Stimulated activated CD4-positive, alpha-beta T cell treated with anti-CD3 and anti-CD28 coated beads, Interleukin-2, amount 100 ng/mL, for 4 hours (primary cell): ENCODE measurements around the gene DNAJC12.
"Not testable (repeated sequence)": the region's sequence is repeated elsewhere in the genome, so short reads cannot be mapped to it uniquely, and the experiment has no call there.

ENCODE experiments used
- DNase-seq: peaks from one replicate; pipeline ENCODE4 v3.0.0-alpha.2; 2020; ENCODE audit warnings: low read depth

Gene DNAJC12

GRCh38 chr10:67792653-67793052, 45.3 kb downstream of the DNAJC12 start:
- no peak for DNase-seq

GRCh38 chr10:67790534-67791408, 47.2 kb downstream of the DNAJC12 start:
- peak; percentile 5 for DNase-seq

GRCh38 chr10:67789769-67790168, 48.2 kb downstream of the DNAJC12 start:
- DNase-seq, result no peak

GRCh38 chr10:67788028-67788886, 49.7 kb downstream of the DNAJC12 start:
- DNase-seq, result peak; percentile 69

GRCh38 chr10:67785098-67785497, 52.9 kb downstream of the DNAJC12 start:
- no peak for DNase-seq

GRCh38 chr10:67784474-67784873, 53.5 kb downstream of the DNAJC12 start:
- no peak for DNase-seq

- no peak for DNase-seq
Measured at GRCh38 chr10:67783606-67784294, 54.2 kb downstream of the DNAJC12 start.

GRCh38 chr10:67782530-67782929, 55.5 kb downstream of the DNAJC12 start:
- no peak for DNase-seq

GRCh38 chr10:67780759-67781538, 57.0 kb downstream of the DNAJC12 start:
- DNase-seq, result no peak

- not testable (repeated sequence) for DNase-seq
Measured at GRCh38 chr10:67780204-67780621, 57.8 kb downstream of the DNAJC12 start.

GRCh38 chr10:67779465-67780203, 58.4 kb downstream of the DNAJC12 start:
- peak; percentile 63 for DNase-seq

GRCh38 chr10:67776371-67776770, 61.6 kb downstream of the DNAJC12 start:
- no peak for DNase-seq

GRCh38 chr10:67775279-67775678, 62.7 kb downstream of the DNAJC12 start:
- DNase-seq, result no peak

- DNase-seq, result no peak
Measured at GRCh38 chr10:67772894-67773511, 65.0 kb downstream of the DNAJC12 start.

- no peak for DNase-seq
Measured at GRCh38 chr10:67772151-67772550, 65.8 kb downstream of the DNAJC12 start.

- DNase-seq, result no peak
Measured at GRCh38 chr10:67771200-67771599, 66.8 kb downstream of the DNAJC12 start.

- DNase-seq, result no peak
Measured at GRCh38 chr10:67770537-67770936, 67.5 kb downstream of the DNAJC12 start.

GRCh38 chr10:67767244-67767643, 70.7 kb downstream of the DNAJC12 start:
- DNase-seq, result no peak

GRCh38 chr10:67764012-67764822, 73.8 kb downstream of the DNAJC12 start:
- DNase-seq, result peak; percentile 91
